ENCODE results near the gene CD300LD. TPM values are rescaled to one million over a fixed set of nuclear protein-coding genes. Genes with fewer than 3 reads are reported as not detected.

Gene CD300LD
- polyA plus RNA-seq, 2 of the 4 experiments (the other 2 are of a cell fraction) = not detected

DNA sequence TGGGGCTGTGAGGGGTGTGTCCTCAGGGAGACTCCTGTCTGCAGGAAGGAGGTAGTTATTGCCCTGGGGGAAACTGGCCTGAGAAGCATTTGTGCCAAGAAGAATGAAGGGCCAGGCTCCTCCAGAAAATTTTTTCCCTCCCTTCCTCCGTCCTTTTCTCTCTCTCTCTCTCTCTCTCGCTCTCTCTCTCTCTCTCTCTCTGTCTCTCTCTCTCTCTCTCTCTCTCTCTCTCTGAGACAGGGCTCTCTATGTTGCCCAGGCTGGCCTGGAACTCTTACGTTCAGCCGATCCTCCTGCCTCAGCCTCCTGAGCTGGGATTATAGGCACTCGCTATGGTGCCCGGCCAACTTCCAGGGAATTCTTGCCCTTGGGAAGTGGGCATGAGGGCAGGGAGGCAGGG lies 20.0 kb upstream of the CD300LD start:
- no peak for DNase-seq (ENCODE audit: low read depth in 1 of 2, low spot score in 1 of 2)
- POLR2A ChIA-PET = no interaction called here
- FAIRE-seq = no peak

GRCh38 chr17:74610108-74610507 lies 18.0 kb upstream of the CD300LD start:
- H3K4me2 ChIP-seq = no peak overlapping the region
- DNase-seq (ENCODE audit: low read depth in 1 of 2, low spot score in 1 of 2) (no peak), FAIRE-seq (no peak), ATAC-seq (no peak)
- ChIA-PET POLR2A (no interaction called here), CTCF (interaction anchor here (1.0 to 3.7 kb wide), 7 partner anchors 7 to 231 kb away, joined by 3 to 24 read pairs (median 7); partner anchors contain the start of gene RAB37)
- no peak overlapping the region for H3K4me3 ChIP-seq
- TF ChIP-seq ZC3H11A (IDR thresholded peaks at IDR 0.05) = no peak
- no peak for TF ChIP-seq MYC (IDR thresholded peaks at IDR 0.05; ENCODE audit: borderline replicate concordance, low read length)
- TF ChIP-seq, protein P1, sequence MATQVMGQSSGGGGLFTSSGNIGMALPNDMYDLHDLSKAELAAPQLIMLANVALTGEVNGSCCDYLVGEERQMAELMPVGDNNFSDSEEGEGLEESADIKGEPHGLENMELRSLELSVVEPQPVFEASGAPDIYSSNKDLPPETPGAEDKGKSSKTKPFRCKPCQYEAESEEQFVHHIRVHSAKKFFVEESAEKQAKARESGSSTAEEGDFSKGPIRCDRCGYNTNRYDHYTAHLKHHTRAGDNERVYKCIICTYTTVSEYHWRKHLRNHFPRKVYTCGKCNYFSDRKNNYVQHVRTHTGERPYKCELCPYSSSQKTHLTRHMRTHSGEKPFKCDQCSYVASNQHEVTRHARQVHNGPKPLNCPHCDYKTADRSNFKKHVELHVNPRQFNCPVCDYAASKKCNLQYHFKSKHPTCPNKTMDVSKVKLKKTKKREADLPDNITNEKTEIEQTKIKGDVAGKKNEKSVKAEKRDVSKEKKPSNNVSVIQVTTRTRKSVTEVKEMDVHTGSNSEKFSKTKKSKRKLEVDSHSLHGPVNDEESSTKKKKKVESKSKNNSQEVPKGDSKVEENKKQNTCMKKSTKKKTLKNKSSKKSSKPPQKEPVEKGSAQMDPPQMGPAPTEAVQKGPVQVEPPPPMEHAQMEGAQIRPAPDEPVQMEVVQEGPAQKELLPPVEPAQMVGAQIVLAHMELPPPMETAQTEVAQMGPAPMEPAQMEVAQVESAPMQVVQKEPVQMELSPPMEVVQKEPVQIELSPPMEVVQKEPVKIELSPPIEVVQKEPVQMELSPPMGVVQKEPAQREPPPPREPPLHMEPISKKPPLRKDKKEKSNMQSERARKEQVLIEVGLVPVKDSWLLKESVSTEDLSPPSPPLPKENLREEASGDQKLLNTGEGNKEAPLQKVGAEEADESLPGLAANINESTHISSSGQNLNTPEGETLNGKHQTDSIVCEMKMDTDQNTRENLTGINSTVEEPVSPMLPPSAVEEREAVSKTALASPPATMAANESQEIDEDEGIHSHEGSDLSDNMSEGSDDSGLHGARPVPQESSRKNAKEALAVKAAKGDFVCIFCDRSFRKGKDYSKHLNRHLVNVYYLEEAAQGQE (IDR thresholded peaks at IDR 0.05) = peak; percentile 83
- TF ChIP-seq EHMT2 (IDR thresholded peaks at IDR 0.05; ENCODE audit: low read depth) = peak; percentile 65; the same call in 1 of the 2 replicates
- TF ChIP-seq JUNB (IDR thresholded peaks at IDR 0.05) = no peak
- WGBS (ENCODE audit: missing lambda C conversion rate) = 11% methylated on average over 2 of the region's 2 CpGs
- H3K4me1 ChIP-seq = peaks cover 9% of the 10 kb centered on the region
- H3K9me3 ChIP-seq = no peaks in the 10 kb centered on the region
- H3K27ac ChIP-seq = no peak overlapping the region

More for the DNA sequence above, 20.0 kb upstream of the CD300LD start:
- no peak for ATAC-seq
- WGBS (ENCODE audit: missing lambda C conversion rate) = 23% methylated on average over 6 of the region's 6 CpGs
- Histone ChIP-seq H3K4me3 (no peak overlapping the region), H3K27ac (no peak overlapping the region), H3K4me1 (no peaks in the 10 kb centered on the region), H3K9me3 (no peaks in the 10 kb centered on the region), H3K4me2 (no peak overlapping the region)
- TF ChIP-seq MAFK (IDR thresholded peaks at IDR 0.05; ENCODE audit: partially characterized antibody) (no peak), JUN (IDR thresholded peaks at IDR 0.05) (no peak), SREBF2 (IDR thresholded peaks at IDR 0.05) (no peak), ESRRA (IDR thresholded peaks at IDR 0.05; ENCODE audit: borderline replicate concordance, low read length) (no peak), JUNB (IDR thresholded peaks at IDR 0.05) (no peak), E2F6 (IDR thresholded peaks at IDR 0.05; ENCODE audit: borderline replicate concordance, low read depth) (no peak), CHD4 (IDR thresholded peaks at IDR 0.05; ENCODE audit: borderline replicate concordance) (no peak), ZSCAN20 (CRISPR knock-in tag; IDR thresholded peaks at IDR 0.05) (no peak), BHLHE40 (IDR thresholded peaks at IDR 0.05; ENCODE audit: low read depth, low read length) (no peak), CBX8 (IDR thresholded peaks at IDR 0.05) (no peak), CHD2 (IDR thresholded peaks at IDR 0.05; ENCODE audit: low read length, partially characterized antibody) (no peak)
- CTCF ChIA-PET = interaction anchor here (1.3 to 4.1 kb wide), 7 partner anchors 9 to 156 kb away, joined by 4 to 24 read pairs (median 9); partner anchors contain the start of genes CD300H and RAB37

DNA sequence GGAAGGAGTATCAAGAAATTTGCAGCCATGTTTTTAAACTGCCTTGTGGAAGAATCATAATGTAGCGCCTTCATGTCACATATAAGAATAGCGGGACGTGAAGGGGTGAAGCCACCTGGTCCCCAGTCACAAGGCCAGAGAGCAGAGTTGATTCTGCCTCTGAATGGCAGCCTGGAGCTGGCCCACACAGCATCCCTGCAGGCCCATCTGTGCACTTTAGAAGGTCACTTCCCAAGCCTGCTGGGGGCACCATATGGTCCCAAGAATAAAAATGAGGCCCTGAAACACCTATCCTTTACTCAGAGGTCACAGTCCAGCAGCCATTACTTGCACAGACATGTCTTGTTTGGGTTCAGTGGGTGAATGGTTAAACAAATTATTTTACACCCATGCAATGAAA lies 16.4 kb upstream of the CD300LD start:
- Histone ChIP-seq H3K4me2 (no peak overlapping the region), H3K4me3 (no peak overlapping the region), H3K9me3 (no peaks in the 10 kb centered on the region), H3K4me1 (peaks cover 12% of the 10 kb centered on the region), H3K27ac (no peak overlapping the region)
- no peak for ATAC-seq
- FAIRE-seq = no peak
- DNase-seq (ENCODE audit: low read depth in 1 of 2, low spot score in 1 of 2) = no peak
- CTCF ChIA-PET = no interaction called here
- POLR2A ChIA-PET = no interaction called here
- WGBS (ENCODE audit: missing lambda C conversion rate) = 76% methylated on average over 3 of the region's 3 CpGs
- TF ChIP-seq HOXB13 (CRISPR knock-in tag; IDR thresholded peaks at IDR 0.05; ENCODE audit: low read depth) (no peak), PHF8 (IDR thresholded peaks at IDR 0.05; ENCODE audit: borderline replicate concordance, low read depth) (no peak), RAD21 (conservative IDR thresholded peaks at IDR 0.05 in 1 of 2, IDR thresholded peaks at IDR 0.05 in 1 of 2) (no peak), FOXS1 (CRISPR knock-in tag; IDR thresholded peaks at IDR 0.05) (no peak), EHMT2 (IDR thresholded peaks at IDR 0.05; ENCODE audit: low read depth) (no peak), KDM1A (IDR thresholded peaks at IDR 0.05; ENCODE audit: low read depth) (no peak), FOSL2 (IDR thresholded peaks at IDR 0.05) (no peak), FOSL2 (CRISPR knock-in tag; IDR thresholded peaks at IDR 0.05) (no peak), CHD2 (IDR thresholded peaks at IDR 0.05; ENCODE audit: low read length, partially characterized antibody) (no peak)
- TF ChIP-seq, protein P2, sequence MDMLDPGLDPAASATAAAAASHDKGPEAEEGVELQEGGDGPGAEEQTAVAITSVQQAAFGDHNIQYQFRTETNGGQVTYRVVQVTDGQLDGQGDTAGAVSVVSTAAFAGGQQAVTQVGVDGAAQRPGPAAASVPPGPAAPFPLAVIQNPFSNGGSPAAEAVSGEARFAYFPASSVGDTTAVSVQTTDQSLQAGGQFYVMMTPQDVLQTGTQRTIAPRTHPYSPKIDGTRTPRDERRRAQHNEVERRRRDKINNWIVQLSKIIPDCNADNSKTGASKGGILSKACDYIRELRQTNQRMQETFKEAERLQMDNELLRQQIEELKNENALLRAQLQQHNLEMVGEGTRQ (IDR thresholded peaks at IDR 0.05) = no peak

All from A549 (cell line).